ENCODE results near the gene PATJ.
"Not testable (repeated sequence)": the region's sequence is repeated elsewhere in the genome, so short reads cannot be mapped to it uniquely, and the experiment has no call there.

The PATJ gene

GRCh38 chr1:61724506-61724812, 17.8 kb upstream of the PATJ start:
- TF ChIP-seq, protein P1, sequence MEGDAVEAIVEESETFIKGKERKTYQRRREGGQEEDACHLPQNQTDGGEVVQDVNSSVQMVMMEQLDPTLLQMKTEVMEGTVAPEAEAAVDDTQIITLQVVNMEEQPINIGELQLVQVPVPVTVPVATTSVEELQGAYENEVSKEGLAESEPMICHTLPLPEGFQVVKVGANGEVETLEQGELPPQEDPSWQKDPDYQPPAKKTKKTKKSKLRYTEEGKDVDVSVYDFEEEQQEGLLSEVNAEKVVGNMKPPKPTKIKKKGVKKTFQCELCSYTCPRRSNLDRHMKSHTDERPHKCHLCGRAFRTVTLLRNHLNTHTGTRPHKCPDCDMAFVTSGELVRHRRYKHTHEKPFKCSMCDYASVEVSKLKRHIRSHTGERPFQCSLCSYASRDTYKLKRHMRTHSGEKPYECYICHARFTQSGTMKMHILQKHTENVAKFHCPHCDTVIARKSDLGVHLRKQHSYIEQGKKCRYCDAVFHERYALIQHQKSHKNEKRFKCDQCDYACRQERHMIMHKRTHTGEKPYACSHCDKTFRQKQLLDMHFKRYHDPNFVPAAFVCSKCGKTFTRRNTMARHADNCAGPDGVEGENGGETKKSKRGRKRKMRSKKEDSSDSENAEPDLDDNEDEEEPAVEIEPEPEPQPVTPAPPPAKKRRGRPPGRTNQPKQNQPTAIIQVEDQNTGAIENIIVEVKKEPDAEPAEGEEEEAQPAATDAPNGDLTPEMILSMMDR (IDR thresholded peaks at IDR 0.05; ENCODE audit: control insufficient read depth, insufficient read depth, low read depth, low read length, missing control alignments) = no peak
- H3K4me3 ChIP-seq (ENCODE audit: control insufficient read depth, low read depth, low read length) = peak overlapping the region; percentile 76
- no peak for DNase-seq (ENCODE audit: low read depth)

DNA sequence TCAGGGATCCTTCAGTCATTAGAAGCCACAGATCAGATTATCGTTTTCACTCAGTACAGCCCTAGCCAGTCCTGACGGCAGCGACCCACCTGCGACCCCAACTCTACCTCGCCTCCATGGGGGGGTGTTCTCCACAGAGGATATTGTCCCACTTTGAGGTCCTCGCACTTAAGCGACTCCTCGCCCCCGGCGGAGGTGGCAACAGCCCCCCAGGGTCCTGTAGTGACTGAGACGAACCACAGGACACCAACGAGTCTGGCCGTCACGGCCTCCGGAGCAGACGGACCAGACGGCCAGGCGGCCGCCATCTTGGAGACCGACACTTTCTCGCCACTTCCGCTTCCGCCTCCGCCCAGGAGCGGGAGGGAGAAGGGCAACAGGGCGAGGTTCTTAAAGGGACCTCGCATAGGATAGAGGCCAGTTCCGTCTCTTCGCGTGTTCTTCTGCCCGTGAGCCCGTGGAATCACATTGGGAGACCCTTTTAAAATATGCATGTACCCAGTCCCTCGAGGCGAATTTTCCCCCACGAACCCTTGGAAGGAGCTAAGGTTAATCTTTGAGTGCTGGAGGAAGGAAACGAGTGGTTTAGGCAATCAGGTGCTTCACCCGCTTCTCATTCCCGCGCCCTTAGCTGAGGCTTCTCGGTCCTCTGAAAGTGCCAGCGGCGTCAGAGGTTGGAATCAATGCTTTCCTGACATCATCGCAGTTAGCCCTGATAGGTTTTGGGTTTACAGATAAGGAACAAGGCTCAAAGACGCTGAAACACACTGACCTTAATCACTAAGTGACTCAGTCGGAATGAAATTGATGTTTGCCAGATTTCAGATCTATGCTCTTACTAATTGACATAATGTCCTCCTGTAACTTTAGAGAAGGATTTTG, 17.2 kb upstream of the PATJ start, which contains the start of gene TM2D1:
TM2D1 (minus strand) TSS at position 329 of the 882 bp plus-strand sequence; CDS start at position 308, 21 bp downstream.
- peak within 1 kb of the TSS; percentile 76 for H3K4me3 ChIP-seq (ENCODE audit: control insufficient read depth, low read depth, low read length)
- TF ChIP-seq, protein P1 (IDR thresholded peaks at IDR 0.05; ENCODE audit: control insufficient read depth, insufficient read depth, low read depth, low read length, missing control alignments) = no peak
- DNase-seq (ENCODE audit: low read depth) = peak; percentile 42

- DNase-seq (ENCODE audit: low read depth) = no peak
- TF ChIP-seq, protein P1 (IDR thresholded peaks at IDR 0.05; ENCODE audit: control insufficient read depth, insufficient read depth, low read depth, low read length, missing control alignments) = no peak
- H3K4me3 ChIP-seq (ENCODE audit: control insufficient read depth, low read depth, low read length) = no peak overlapping the region
These were observed 14.7 kb upstream of the PATJ start for GRCh38 chr1:61727544-61727943.

- H3K4me3 ChIP-seq (ENCODE audit: control insufficient read depth, low read depth, low read length) = not testable (repeated sequence)
These were observed 11.6 kb upstream of the PATJ start for GRCh38 chr1:61730679-61731078.

DNA sequence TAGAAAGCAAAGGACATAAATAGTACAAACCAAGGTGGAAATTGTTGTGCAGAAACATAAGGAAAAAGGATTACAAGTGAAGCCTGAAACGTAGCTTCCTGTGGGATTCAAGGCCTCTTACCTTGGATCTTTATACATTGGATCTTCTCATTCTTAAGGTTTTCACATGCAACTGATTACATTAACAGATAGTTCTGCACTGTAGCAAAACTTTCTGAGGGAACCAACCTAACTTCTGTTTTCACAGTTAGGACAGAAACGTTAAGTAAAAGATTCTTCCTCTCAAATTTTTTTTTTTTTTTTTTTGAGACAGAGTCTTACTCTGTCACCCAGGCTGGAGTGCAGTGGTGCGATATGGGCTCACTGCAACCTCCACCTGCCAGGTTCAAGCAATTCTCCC, 9.6 kb upstream of the PATJ start:
- no peak for DNase-seq (ENCODE audit: low read depth)
- TF ChIP-seq, protein P1 (IDR thresholded peaks at IDR 0.05; ENCODE audit: control insufficient read depth, insufficient read depth, low read depth, low read length, missing control alignments) = no peak
- H3K4me3 ChIP-seq (ENCODE audit: control insufficient read depth, low read depth, low read length) = no peak overlapping the region

More at GRCh38 chr1:61730679-61731078, 11.6 kb upstream of the PATJ start:
- DNase-seq (ENCODE audit: low read depth) = not testable (repeated sequence)

GRCh38 chr1:61740751-61741700, 1.3 kb upstream of the PATJ start:
- no peak overlapping the region for H3K4me3 ChIP-seq (ENCODE audit: control insufficient read depth, low read depth, low read length)
- no peak for DNase-seq (ENCODE audit: low read depth)
- TF ChIP-seq, protein P1 (IDR thresholded peaks at IDR 0.05; ENCODE audit: control insufficient read depth, insufficient read depth, low read depth, low read length, missing control alignments) = no peak
